NCI-H1105 treated with DMSO at 0.1 percent for 48 hours (cell line): ENCODE measurements around the gene RTL9.
"Not testable (repeated sequence)": the region's sequence is repeated elsewhere in the genome, so short reads cannot be mapped to it uniquely, and the experiment has no call there.

Experiments used
- DNase-seq: peaks from one replicate; lab custom pipeline; 2025; lab: John Stamatoyannopoulos, UW

The RTL9 gene

DNA sequence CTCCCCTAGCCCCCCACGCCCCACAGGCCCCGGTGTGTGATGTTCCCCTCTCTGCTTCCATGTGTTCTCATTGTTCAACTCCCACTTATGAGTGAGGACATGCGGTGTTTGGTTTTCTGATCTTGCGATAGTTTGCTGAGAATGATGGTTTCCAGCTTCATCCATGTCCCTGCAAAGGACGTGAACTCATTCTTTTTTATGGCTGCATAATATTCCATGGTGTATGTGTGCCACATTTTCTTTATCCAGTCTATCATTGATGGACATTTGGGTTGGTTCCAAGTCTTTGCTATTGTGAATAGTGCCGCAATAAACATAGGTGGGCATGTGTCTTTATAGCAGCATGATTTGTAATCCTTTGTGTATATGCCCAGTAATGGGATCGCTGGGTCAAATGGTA is 47.6 kb downstream of the RTL9 start:
- DNase-seq = not testable (repeated sequence)

GRCh38 chrX:110406822-110407221 is 48.2 kb downstream of the RTL9 start:
- DNase-seq = no peak

DNA sequence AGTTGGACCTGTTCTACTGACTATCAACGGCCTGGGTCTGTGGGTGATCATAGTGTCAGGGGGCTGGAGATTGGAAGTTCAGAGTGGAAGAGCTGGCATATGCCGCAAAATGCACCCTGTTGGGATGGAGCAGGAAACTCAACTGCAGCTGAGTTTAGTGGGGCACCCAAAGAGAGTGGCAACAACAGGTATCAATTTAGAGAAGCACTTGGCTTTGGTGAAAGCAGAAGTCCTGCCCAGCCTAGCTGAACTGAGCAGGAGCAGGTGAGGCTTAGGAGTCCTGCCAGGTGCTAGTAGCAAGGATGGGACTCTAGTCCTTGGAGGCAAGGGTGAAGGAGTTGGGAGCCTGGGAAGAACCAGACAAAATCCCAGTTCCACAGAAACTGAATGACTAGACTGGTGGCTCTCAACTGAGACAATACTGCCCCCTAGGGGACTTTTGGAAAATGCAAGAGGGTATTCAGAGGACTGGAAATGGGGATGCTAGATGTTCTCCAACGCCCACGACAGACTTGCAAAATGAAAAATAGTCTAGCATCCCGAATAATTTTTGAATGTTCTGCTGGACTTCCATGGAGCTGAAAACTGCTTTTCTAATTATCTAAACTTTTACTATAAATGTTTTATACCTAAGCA is 49.4 kb downstream of the RTL9 start:
- DNase-seq = peak; percentile 50
